ENCODE results near the gene PCP4.

DNA sequence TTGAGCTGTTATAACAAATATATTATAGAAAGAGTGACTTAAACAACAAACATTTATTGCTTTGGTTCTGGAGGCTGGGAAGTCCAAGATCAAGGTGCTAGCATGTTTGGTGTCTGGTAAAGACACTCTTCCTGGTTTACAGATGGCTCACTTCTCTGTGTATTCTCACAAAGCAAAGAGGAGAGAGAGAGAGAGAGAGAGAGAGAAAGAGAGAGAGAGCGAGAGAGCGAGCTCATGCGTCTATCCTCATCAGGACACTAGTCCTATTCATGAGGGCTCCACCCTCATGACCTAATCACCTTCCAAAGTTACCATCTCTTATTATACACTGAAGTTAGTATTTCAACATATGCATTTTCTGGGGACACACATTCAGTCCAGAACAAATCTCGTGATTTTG is 32.7 kb upstream of the PCP4 start:
- TF ChIP-seq, protein P1, sequence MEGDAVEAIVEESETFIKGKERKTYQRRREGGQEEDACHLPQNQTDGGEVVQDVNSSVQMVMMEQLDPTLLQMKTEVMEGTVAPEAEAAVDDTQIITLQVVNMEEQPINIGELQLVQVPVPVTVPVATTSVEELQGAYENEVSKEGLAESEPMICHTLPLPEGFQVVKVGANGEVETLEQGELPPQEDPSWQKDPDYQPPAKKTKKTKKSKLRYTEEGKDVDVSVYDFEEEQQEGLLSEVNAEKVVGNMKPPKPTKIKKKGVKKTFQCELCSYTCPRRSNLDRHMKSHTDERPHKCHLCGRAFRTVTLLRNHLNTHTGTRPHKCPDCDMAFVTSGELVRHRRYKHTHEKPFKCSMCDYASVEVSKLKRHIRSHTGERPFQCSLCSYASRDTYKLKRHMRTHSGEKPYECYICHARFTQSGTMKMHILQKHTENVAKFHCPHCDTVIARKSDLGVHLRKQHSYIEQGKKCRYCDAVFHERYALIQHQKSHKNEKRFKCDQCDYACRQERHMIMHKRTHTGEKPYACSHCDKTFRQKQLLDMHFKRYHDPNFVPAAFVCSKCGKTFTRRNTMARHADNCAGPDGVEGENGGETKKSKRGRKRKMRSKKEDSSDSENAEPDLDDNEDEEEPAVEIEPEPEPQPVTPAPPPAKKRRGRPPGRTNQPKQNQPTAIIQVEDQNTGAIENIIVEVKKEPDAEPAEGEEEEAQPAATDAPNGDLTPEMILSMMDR (IDR thresholded peaks at IDR 0.05) = no peak
- TF ChIP-seq POLR2A (IDR thresholded peaks at IDR 0.05) (no peak), POLR2AphosphoS5 (IDR thresholded peaks at IDR 0.05) (no peak)
